ENCODE data around the gene ERVW-1. TPM values are rescaled to one million over a fixed set of nuclear protein-coding genes. Genes with fewer than 3 reads are reported as not detected.

ERVW-1 gene
- total RNA-seq, 1 donor from 2014 or later = not detected

- no peak for DNase-seq (ENCODE audit: extremely low read depth, low read depth, low spot score)
Measured at GRCh38 chr7:92432299-92432946, 45.3 kb downstream of the ERVW-1 start.

DNA sequence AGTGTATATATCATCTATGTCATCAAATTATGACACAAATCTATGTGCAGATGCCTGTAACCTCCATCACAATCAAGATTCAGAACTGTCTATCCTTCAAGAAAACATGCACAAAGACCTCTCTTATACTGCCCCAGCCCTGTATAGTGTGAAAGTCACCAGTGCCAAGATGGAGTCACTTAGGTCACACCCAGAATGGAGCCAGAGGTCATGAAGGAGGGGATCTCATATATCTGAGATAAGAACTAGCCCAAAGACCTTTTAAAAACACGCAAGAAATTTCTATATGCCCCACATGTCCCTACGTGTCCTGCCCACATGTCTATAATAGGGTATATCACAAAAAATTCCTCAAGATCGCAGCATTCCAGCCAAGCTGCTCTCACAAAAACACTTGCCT, 50.6 kb downstream of the ERVW-1 start:
- no peak for DNase-seq (ENCODE audit: extremely low read depth, low read depth, low spot score)

DNA sequence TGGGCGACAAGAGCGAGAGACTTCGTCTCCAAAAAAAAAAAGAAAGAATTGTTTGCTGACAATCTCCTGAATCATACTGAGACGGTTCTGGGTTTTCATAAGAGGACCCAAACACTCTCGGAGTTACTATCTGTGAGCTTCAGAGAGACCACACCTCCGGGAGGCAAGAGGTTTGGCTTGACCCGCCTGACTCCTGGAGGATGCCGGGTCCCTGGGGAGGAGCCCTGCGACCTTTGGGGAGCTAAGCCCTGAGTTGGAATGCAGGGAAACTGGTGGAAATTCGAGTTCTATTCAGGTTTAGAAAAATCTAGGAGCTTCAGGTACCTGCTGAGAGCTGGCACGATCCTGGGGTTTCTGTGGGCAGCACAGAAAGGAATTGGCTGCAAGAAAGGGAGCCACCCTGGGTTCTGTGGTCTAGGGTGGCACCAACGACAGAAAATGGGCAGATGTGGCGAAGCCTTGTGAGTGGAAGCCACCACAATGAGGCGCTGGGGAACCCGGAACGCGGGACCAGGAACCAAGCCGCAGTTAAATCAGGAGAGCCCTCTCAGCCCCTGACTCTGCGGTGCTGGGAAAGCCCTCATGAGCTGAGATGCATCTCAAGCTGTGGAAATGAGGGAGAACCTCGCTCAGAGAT, 52.3 kb downstream of the ERVW-1 start:
- DNase-seq (ENCODE audit: extremely low read depth, low read depth, low spot score) = no peak

DNA sequence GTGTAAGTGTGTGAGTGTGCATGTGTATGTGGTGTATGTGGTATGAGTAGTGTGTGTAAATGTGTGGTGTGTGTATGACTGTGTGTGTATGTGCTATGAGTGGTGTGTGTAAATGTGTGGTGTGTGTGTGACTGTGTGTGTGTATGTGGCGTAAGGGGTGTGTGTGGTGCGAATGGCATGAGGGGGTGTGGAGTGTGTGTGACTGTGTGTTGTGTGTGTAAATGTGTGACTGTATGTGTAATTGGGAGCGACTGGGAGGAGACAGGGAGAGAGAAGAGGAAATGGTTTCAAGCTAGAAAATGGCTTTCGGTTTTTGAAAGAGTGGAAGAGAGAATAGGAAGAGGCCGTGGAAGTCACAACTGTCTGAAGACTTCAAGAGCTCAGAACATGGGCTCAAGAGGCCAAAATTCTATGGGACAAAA, 54.0 kb downstream of the ERVW-1 start:
- DNase-seq (ENCODE audit: extremely low read depth, low read depth, low spot score) = no peak

DNA sequence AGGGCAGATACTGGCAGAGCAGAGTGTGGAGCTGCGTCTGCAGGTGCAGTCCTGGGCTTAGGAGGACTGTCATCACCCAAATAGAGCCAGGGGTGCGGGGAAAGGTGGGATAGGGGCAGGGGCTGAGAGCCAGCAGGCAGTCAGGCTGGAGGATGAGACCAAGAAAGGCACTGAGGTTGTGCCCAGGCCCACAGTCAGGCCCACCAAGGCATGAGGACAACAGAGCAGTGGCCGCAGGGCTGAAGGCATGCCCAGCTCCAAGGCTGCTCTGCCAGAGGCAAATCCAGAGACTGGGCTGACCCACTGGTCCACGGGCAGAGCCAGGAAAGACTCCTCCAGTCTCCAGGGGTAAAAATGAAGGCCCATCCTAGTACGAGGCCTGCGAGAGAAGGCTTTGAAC, 54.8 kb downstream of the ERVW-1 start:
- no peak for DNase-seq (ENCODE audit: extremely low read depth, low read depth, low spot score)

- DNase-seq (ENCODE audit: extremely low read depth, low read depth, low spot score) = no peak
Measured at GRCh38 chr7:92421676-92422435, 55.9 kb downstream of the ERVW-1 start.

Other genes starting within 250 kb of the ERVW-1 start
- gene KRIT1, start 232.0 kb downstream of the ERVW-1 start, total RNA-seq = 35.8 and 56.1 TPM in 2 replicates
- 25.0 and 43.3 TPM in 2 replicates for gene ANKIB1, start 232.0 kb downstream of the ERVW-1 start, total RNA-seq
- gene GATAD1, start 30.5 kb downstream of the ERVW-1 start, total RNA-seq = 17.8 and 24.8 TPM in 2 replicates
- gene PEX1, start 50.6 kb upstream of the ERVW-1 start, total RNA-seq = 6.9 and 11.1 TPM in 2 replicates
- 6.2 and 8.1 TPM in 2 replicates for gene RBM48, start 50.8 kb upstream of the ERVW-1 start, total RNA-seq
- gene FAM133B, start 112.4 kb upstream of the ERVW-1 start, total RNA-seq = 9.4 and 13.8 TPM in 2 replicates